K562 (cell line): Measurements from ENCODE around the gene FEN1. TPM values are rescaled to one million over a fixed set of nuclear protein-coding genes. Genes with fewer than 3 reads are reported as not detected.

ENCODE experiments used
- ARHGAP35 ChIP-seq: fragments of 450-650 bp; IDR thresholded peaks from 2 replicates; pipeline ENCODE4 v1.6.1; 2018; ENCODE audit not compliant: partially characterized antibody
- CAMTA2 ChIP-seq: fragments of 250-450 bp; sonication (Bioruptor Pico); conservative IDR thresholded peaks from 2 replicates; pipeline ENCODE4 v1.5.1; 2022
- DMBX1 ChIP-seq: fragments of 250-450 bp; sonication (Bioruptor Pico); IDR thresholded peaks from 2 replicates; pipeline ENCODE4 v1.8.0; 2022; ENCODE audit warnings: inconsistent platforms, mild to moderate bottlenecking, moderate library complexity, borderline replicate concordance
- FOXP4 ChIP-seq: sonication (generic); formaldehyde crosslinking; IDR thresholded peaks from 2 replicates; pipeline ENCODE4 v1.8.0; 2022; ENCODE audit warnings: mild to moderate bottlenecking, missing genetic modification reagents, borderline replicate concordance
- GATA2 ChIP-seq: sonication (generic); formaldehyde crosslinking; IDR thresholded peaks from 2 replicates; pipeline ENCODE4 v1.4.0; 2020; ENCODE audit warnings: mild to moderate bottlenecking, missing genetic modification reagents
- JUND ChIP-seq, 2 experiments: IDR thresholded peaks; 2 replicates in 1 of 2; 3 replicates in 1 of 2; pipeline ENCODE4 v1.6.1; 2011; ENCODE audit warnings: borderline replicate concordance in 2 of 2, low read depth in 2 of 2, low read length in 2 of 2, improper control_type of control experiment in 1 of 2, missing biosample characterization in 1 of 2, missing genetic modification characterization in 1 of 2, missing genetic modification reagents in 1 of 2
- NFYB ChIP-seq: IDR thresholded peaks from 2 replicates; pipeline ENCODE4 v1.6.1; 2011; ENCODE audit warnings: mild to moderate bottlenecking, moderate library complexity; ENCODE audit not compliant: insufficient read length; ENCODE audit errors: extremely low read depth
- POLR3G ChIP-seq: IDR thresholded peaks from 2 replicates; pipeline ENCODE4 v1.6.1; 2011; ENCODE audit not compliant: insufficient read length, insufficient replicate concordance; ENCODE audit errors: extremely low read depth
- SMARCE1 ChIP-seq: fragments of 450-650 bp; IDR thresholded peaks from 2 replicates; pipeline ENCODE4 v1.7.1; 2016; ENCODE audit warnings: mild to moderate bottlenecking
- STAT5B ChIP-seq: fragments of 250-450 bp; sonication (Bioruptor Pico); IDR thresholded peaks from 2 replicates; pipeline ENCODE4 v1.8.0; 2021; ENCODE audit warnings: mild to moderate bottlenecking, inconsistent platforms
- ZNF274 ChIP-seq: IDR thresholded peaks from 2 replicates; pipeline ENCODE4 v1.6.1; 2011; ENCODE audit warnings: low read depth, mild to moderate bottlenecking, low read length, moderate library complexity, borderline replicate concordance
- ZNF282 ChIP-seq: sonication (generic); formaldehyde crosslinking; IDR thresholded peaks from 2 replicates; pipeline ENCODE4 v1.8.1; 2023; ENCODE audit warnings: missing genetic modification reagents
- ZNF384 ChIP-seq: IDR thresholded peaks from 2 replicates; pipeline ENCODE4 v1.6.1; 2012; ENCODE audit warnings: low read depth, low read length, improper control_type of control experiment
- ZNF449 ChIP-seq: fragments of 250-450 bp; sonication (Bioruptor Pico); IDR thresholded peaks from 2 replicates; pipeline ENCODE4 v1.8.0; 2022; ENCODE audit warnings: moderate library complexity, mild to moderate bottlenecking, inconsistent platforms
- ZNF512 ChIP-seq: IDR thresholded peaks from 2 replicates; pipeline ENCODE4 v1.6.1; 2016; ENCODE audit warnings: missing genetic modification characterization, missing compliant biosample characterization
- ZNF76 ChIP-seq: fragments of 250-450 bp; sonication (Bioruptor Pico); IDR thresholded peaks from 2 replicates; pipeline ENCODE4 v1.4.0; 2020; ENCODE audit warnings: mild to moderate bottlenecking, moderate library complexity, borderline replicate concordance
- polyA plus RNA-seq, 8 experiments: library from polyadenylated mRNA; depleted of rRNA in 4 of 8; stranded (reverse) in 5 of 8; unstranded in 3 of 8; fragments of >200 nt; fragmentation: Nextera tagmentation in 2 of 8; fragmentation: Illumina TruSeq in 1 of 8; extraction: Ambion mirVana in 2 of 8; extraction: Trizol in 1 of 8; gene quantifications; 2 replicates each; pipeline versions ENCODE4 v1.2.1 to v1.2.3, GENCODE V29; 2011 to 2014; ENCODE audit warnings: inconsistent platforms in 1 of 8, missing spikeins in 1 of 8
- total RNA-seq, 7 experiments: library from RNA; depleted of rRNA in 6 of 7; stranded (reverse); fragments of >200 nt in 6 of 7; fragmentation: Illumina TruSeq in 2 of 7; extraction: Trizol in 2 of 7; gene quantifications; 2 replicates each; pipeline versions ENCODE4 v1.2.1 to v1.2.3, GENCODE V29; 2011 to 2021; ENCODE audit warnings: low replicate concordance in 1 of 7
- TF ChIP-seq, protein P1 (sequence below): fragments of 450-650 bp; IDR thresholded peaks from 2 replicates; pipeline ENCODE4 v1.6.1; 2016; ENCODE audit warnings: low read depth, mild to moderate bottlenecking, moderate library complexity
- TF ChIP-seq, protein P2 (sequence below): sonication (generic); formaldehyde crosslinking; IDR thresholded peaks from 2 replicates; pipeline ENCODE4 v1.9.0; 2022; ENCODE audit warnings: mild to moderate bottlenecking, missing genetic modification reagents
- TF ChIP-seq, protein P3 (sequence below): sonication (generic); formaldehyde crosslinking; IDR thresholded peaks from 2 replicates; pipeline ENCODE4 v1.5.0; 2020; ENCODE audit warnings: missing genetic modification reagents

FEN1 gene
- total and polyA plus RNA-seq, 9 of the 15 experiments (the other 6 are each of a cell fraction or from before 2014, with no cell fraction given) = 58.1 to 156 (median 137) TPM

GRCh38 chr11:61800331-61801281, 7.9 kb downstream of the FEN1 start (continued):
- TF ChIP-seq FOXP4 (CRISPR knock-in tag) (0 out of 2 replicates have a peak, but pooled peaks have one; percentile 24), ARHGAP35 (no peak), ZNF282 (CRISPR knock-in tag) (no peak), ZNF76 (CRISPR knock-in tag) (no peak), ZNF449 (CRISPR knock-in tag) (no peak), GATA2 (CRISPR knock-in tag) (peak; percentile 82), ZNF274 (peak; percentile 43; the same call in 1 of the 2 replicates), SMARCE1 (peak; percentile 98), ZNF384 (0 out of 2 replicates have a peak, but pooled peaks have one; percentile 11), CAMTA2 (CRISPR knock-in tag) (no peak), STAT5B (CRISPR knock-in tag) (no peak), JUND (IDR thresholded peaks at IDR 0.05; ENCODE audit: borderline replicate concordance, low read depth, low read length) (peak; percentile 91), JUND (tag; IDR thresholded peaks at IDR 0.05; ENCODE audit: borderline replicate concordance, low read depth, low read length) (peak; percentile 84; the same call in 1 of the 3 replicates), POLR3G (no peak), DMBX1 (CRISPR knock-in tag) (peak; percentile 42; the same call in 1 of the 2 replicates), NFYB (no peak), ZNF512 (tag) (no peak)
- TF ChIP-seq, protein P1, sequence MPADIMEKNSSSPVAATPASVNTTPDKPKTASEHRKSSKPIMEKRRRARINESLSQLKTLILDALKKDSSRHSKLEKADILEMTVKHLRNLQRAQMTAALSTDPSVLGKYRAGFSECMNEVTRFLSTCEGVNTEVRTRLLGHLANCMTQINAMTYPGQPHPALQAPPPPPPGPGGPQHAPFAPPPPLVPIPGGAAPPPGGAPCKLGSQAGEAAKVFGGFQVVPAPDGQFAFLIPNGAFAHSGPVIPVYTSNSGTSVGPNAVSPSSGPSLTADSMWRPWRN = 0 out of 2 replicates have a peak, but pooled peaks have one; percentile 40
- TF ChIP-seq, protein P2, sequence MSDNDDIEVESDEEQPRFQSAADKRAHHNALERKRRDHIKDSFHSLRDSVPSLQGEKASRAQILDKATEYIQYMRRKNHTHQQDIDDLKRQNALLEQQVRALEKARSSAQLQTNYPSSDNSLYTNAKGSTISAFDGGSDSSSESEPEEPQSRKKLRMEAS (CRISPR knock-in tag) = no peak
- TF ChIP-seq, protein P3, sequence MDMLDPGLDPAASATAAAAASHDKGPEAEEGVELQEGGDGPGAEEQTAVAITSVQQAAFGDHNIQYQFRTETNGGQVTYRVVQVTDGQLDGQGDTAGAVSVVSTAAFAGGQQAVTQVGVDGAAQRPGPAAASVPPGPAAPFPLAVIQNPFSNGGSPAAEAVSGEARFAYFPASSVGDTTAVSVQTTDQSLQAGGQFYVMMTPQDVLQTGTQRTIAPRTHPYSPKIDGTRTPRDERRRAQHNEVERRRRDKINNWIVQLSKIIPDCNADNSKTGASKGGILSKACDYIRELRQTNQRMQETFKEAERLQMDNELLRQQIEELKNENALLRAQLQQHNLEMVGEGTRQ (CRISPR knock-in tag) = no peak
- TF ChIP-seq, all 486 proteins: peak for 110
